ENCODE data around the gene PCSK5.

DNA sequence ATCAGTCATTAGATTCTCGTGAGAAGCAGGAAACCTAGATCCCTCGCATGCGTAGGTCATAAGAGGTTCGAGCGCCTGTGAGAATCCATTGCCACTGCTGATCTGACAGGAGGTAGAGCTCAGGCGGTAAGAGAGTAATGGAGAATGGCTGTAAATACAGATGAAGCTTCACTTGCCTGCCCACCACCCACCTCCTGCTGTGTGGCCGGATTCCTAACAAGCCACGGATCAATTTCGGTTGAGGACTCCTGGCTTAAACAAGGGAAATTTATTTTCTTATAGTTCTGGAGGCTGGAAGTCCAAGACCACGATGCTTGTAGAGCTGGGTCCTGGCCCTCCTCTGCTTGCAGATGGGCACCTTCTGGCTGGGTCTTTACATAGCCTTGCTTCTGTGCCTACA is 200.4 kb downstream of the PCSK5 start:
- TF ChIP-seq, protein P1, sequence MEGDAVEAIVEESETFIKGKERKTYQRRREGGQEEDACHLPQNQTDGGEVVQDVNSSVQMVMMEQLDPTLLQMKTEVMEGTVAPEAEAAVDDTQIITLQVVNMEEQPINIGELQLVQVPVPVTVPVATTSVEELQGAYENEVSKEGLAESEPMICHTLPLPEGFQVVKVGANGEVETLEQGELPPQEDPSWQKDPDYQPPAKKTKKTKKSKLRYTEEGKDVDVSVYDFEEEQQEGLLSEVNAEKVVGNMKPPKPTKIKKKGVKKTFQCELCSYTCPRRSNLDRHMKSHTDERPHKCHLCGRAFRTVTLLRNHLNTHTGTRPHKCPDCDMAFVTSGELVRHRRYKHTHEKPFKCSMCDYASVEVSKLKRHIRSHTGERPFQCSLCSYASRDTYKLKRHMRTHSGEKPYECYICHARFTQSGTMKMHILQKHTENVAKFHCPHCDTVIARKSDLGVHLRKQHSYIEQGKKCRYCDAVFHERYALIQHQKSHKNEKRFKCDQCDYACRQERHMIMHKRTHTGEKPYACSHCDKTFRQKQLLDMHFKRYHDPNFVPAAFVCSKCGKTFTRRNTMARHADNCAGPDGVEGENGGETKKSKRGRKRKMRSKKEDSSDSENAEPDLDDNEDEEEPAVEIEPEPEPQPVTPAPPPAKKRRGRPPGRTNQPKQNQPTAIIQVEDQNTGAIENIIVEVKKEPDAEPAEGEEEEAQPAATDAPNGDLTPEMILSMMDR (IDR thresholded peaks at IDR 0.05 in 8 of 11, conservative IDR thresholded peaks at IDR 0.05 in 3 of 11) = no peak
- TF ChIP-seq POLR2A (IDR thresholded peaks at IDR 0.05) (no peak), POLR2AphosphoS5 (IDR thresholded peaks at IDR 0.05) (no peak)
